ENCODE data around the gene UBXN7.
"Not testable (repeated sequence)": the region's sequence is repeated elsewhere in the genome, so short reads cannot be mapped to it uniquely, and the experiment has no call there.

- TF ChIP-seq CTCF (IDR thresholded peaks at IDR 0.05); ZFX (IDR thresholded peaks at IDR 0.05; ENCODE audit: borderline replicate concordance): not testable (repeated sequence)
These were observed 46.2 kb downstream of the UBXN7 start for GRCh38 chr3:196386034-196386433.
